Stimulated activated CD4-positive, alpha-beta T cell treated with anti-CD3 and anti-CD28 coated beads, Interleukin-15, amount 100 ng/mL, for 24 hours (primary cell): ENCODE measurements around the gene CDH4.

Source experiments
- DNase-seq: peaks from one replicate; pipeline ENCODE4 v3.0.0-alpha.2; 2020

The CDH4 gene

DNA sequence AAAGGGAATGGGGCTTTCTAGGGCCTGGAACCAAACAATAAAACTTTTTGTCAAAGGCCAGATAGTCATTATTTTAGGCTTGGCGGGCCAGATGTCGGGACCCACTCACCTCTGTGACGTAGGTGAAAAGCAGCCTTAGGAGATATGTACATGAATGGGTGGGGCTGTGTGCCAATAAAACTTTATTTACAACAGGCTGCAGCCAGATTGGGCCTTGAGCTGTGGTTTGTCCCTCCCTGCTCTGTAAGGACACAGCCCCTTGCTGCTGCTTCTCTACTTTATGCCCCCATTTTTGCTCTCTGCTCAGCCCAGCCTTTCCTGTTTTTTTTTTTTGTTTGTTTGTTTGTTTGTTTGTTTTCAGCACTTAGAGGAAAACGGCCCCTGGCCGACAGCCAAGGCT lies 32.7 kb downstream of the CDH4 start:
- no peak for DNase-seq

- DNase-seq: no peak
Observed at GRCh38 chr20:61285152-61285645, 33.1 kb downstream of the CDH4 start.

- DNase-seq: no peak
Observed at GRCh38 chr20:61285691-61286090, 33.6 kb downstream of the CDH4 start.

GRCh38 chr20:61287583-61288275 lies 35.7 kb downstream of the CDH4 start:
- no peak for DNase-seq

GRCh38 chr20:61288331-61288784 lies 36.3 kb downstream of the CDH4 start:
- DNase-seq: no peak

- DNase-seq: no peak
Observed at GRCh38 chr20:61289166-61289565, 37.1 kb downstream of the CDH4 start.

- DNase-seq: no peak
Observed at GRCh38 chr20:61290721-61291120, 38.7 kb downstream of the CDH4 start.

GRCh38 chr20:61291166-61291829 lies 39.2 kb downstream of the CDH4 start:
- DNase-seq: no peak

DNA sequence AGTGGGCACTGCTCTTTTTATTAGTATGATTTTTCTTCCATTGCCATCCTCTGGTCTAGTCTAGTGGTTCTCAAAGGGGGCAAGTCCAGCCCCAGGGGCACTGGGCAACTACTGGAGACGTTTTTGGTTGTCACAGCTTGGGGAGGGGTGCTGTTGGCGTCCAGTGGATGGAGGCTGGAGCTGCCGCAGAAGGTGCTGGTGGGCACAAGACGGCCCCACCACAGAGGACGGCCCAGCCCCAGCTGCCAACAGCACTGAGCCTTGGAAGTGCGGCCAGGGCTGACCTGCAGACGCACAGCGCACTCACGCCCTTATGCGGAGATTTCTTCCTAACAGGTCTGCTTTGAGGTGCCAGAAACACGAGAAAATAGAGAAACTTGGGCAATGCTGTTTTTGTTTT lies 40.3 kb downstream of the CDH4 start:
- DNase-seq: no peak

- no peak for DNase-seq
Observed at GRCh38 chr20:61292821-61293612, 41.0 kb downstream of the CDH4 start.

DNA sequence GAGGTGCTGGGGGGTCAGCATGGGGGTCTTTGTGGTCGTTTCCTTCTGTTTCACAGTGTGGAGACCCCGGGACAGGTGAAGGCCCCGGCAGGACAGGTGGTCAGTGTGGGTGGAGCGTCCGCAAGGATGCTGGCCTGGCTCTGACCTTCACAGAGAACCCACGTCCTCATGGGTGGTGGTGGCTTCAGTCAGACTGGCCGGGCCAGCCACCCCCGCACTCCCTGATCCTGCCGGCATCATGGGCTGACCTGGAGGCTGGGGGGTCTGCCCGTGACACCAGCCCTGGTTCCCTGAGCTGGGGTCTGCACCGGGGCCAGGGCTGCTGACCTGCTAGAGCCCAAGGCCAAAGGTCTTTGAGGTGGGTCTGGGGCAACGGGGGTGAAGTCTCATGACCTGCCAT lies 41.9 kb downstream of the CDH4 start:
- no peak for DNase-seq

- no peak for DNase-seq
Observed at GRCh38 chr20:61295249-61295648, 43.2 kb downstream of the CDH4 start.

DNA sequence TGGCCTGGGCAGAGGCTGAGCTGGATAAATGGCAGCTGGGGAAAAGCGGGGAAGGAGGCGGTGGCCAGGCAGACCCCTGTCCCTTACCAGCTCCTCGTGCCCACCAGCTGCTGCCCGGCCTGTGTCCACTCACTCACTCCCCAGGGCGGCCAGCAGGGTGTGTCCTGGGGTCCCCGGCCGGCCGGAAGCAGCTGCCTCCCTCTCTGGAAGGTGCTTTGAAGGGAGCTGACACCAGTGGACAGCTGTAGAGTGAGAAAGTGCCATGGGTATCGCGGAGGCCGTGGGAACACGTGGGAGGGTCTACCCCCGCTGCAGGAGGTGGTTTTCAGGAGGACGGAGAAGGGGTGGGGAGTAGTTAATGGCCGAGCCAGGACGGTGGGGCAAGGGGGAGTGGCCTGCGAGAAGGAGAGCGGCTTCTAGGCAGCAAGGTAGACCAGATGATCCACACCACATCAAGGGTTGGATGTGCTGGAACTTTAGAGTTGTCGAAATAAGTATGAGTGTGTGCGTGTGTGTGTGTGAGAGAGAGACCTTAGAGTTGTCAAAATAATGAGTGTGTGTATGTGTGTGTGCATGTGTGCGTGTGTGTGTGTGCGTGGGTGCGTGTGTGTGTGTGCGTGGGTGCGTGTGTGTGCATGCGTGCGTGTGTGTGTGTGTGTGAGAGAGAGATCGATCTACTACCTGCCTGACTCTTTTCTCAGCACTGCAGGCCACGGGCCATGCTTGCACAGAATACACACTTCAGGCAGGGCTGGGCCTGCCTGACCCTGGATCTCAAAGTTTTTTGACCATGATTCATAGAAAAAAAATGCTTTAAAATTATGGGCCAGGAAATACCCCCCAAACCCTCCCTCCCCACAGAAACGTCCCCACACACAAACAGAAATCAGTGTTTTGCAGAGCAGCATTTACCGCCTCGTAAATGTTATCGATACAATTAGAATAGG lies 43.9 kb downstream of the CDH4 start:
- no peak for DNase-seq

- no peak for DNase-seq
Observed at GRCh38 chr20:61296629-61297019, 44.6 kb downstream of the CDH4 start.

- DNase-seq: no peak
Observed at GRCh38 chr20:61297491-61297890, 45.4 kb downstream of the CDH4 start.

DNA sequence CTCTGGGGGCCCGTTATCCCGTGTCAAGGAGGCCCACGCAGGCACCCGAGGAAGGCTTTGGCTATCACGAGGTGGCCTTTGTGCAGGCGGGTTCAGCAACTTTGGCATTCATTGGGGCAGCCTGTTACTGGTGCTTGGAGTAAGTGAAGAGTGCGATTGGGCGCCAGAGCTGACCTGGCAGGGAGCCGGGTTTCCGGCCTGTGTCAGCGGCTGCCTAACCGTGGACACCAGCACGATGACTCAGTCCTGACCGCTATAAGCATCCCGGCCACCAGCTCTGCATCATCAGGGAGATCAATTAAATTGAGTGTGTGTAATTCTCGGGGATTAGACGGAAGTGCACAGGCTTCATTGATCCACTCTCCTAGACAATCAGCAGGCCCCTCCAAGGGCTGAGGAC lies 45.9 kb downstream of the CDH4 start:
- no peak for DNase-seq

DNA sequence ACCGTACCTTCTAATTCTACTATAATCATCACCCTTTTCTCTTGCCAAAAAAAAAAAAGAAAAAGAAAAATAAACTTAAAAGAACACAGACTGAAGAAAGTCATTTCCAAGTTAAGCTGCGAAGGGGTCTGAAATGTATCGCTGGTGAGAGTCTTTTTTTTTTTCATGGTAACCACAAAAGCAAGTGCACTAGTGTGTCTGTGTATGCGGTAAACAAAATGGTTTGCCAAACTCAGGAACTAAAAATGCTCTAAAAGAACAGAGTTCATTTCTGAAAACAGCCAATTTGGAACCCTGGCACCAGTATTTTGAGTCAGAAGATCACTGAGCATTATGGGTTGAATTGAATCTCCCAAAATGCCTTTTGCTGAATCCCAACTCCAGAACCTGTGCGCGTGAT lies 46.6 kb downstream of the CDH4 start:
- no peak for DNase-seq

GRCh38 chr20:61299104-61299503 lies 47.0 kb downstream of the CDH4 start:
- no peak for DNase-seq

DNA sequence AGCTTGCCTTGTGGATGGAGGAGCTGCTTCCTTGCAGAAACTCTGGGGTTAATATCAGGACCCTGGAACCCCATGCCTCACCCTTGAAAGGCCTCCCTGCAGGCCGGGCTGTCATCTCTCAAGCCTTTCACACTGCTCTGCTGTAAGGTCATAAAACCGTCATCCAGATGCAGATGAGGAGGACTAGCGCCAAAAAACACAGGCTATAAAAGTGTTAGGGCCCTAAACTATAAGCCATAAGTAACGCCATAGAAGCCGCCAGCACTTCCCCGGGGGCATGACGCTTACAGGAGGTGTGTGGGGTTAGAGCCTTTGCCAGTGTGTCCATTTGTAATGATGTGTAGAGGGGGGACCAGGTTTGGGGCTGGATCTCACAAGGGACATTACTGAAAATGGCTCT lies 47.6 kb downstream of the CDH4 start:
- DNase-seq: no peak

- DNase-seq: no peak
Observed at GRCh38 chr20:61300293-61300692, 48.2 kb downstream of the CDH4 start.

DNA sequence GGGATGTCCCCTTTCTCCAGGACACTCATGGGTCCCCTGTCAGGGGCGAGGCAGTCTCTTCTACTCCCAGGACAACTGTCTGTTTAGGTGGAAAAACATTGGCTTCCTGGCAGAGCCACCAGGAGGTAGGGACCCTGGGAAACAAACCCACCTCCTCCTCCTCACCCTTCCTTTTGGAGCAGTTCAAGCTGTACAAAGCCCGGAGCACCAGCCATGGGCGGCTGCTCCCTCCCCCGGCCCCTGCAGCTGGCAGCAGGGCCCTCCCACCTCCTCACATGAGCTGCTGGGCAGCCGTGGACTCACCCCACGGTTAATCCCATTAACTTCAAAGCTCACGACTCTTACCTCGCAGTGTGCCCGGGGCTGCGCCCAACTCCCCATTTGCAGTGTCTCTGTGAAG lies 48.6 kb downstream of the CDH4 start:
- DNase-seq: no peak

- no peak for DNase-seq
Observed at GRCh38 chr20:61301711-61302525, 49.9 kb downstream of the CDH4 start.
